Panc1 (cell line): ENCODE measurements around the gene MAK. TPM values are rescaled to one million over a fixed set of nuclear protein-coding genes. Genes with fewer than 3 reads are reported as not detected.

Experiments used
- ATAC-seq: fragments of 200-7000 bp; cut with Tn5 transposase; 2 replicates; pipeline ENCODE4 v1.9.1; 2020; ENCODE audit warnings: mild to moderate bottlenecking, moderate library complexity
- BruUV-seq: library from RNA; stranded (reverse); fragments of 400-500 nt; replicated peaks from 2 replicates; lab custom pipeline; 2021; lab: Mats Ljungman, UMichigan
- CTCF ChIA-PET: fragments of 300-600 bp; sonication (Branson Sonifier 250); formaldehyde crosslinking; loops from one replicate; lab custom pipeline; 2022; ENCODE audit warnings: antibody characterized with exemption; lab: Charles Lee
- POLR2A ChIA-PET: fragments of 300-600 bp; sonication (Branson Sonifier 250); formaldehyde crosslinking; loops from one replicate; lab custom pipeline; 2022; ENCODE audit warnings: antibody characterized with exemption; lab: Charles Lee
- DNase-seq: peaks from one replicate; pipeline ENCODE4 v3.0.0-alpha.2; 2010; ENCODE audit warnings: low read depth, low spot score
- H3K27ac ChIP-seq: 2 replicates; pipeline ENCODE4 v1.5.1; 2011; ENCODE audit warnings: mild to moderate bottlenecking, low read length, inconsistent platforms
- H3K27me3 ChIP-seq: fragments of 200-500 bp; sonication (Bioruptor generic); 2 replicates; pipeline ENCODE4 v1.6.0; 2014; ENCODE audit warnings: low read length, inconsistent platforms; ENCODE audit not compliant: control insufficient read depth, insufficient read depth
- H3K36me3 ChIP-seq: fragments of 200-500 bp; sonication (Bioruptor generic); 2 replicates; pipeline ENCODE4 v1.5.1; 2014; ENCODE audit warnings: inconsistent platforms, mild to moderate bottlenecking, low read length, moderate library complexity; ENCODE audit not compliant: control insufficient read depth, insufficient read depth
- H3K4me1 ChIP-seq: 2 replicates; pipeline ENCODE4 v1.5.1; 2011; ENCODE audit warnings: inconsistent platforms, mild to moderate bottlenecking, low read length, moderate library complexity; ENCODE audit not compliant: control insufficient read depth, insufficient read depth
- H3K4me3 ChIP-seq, 2 experiments: 2 replicates each; pipeline ENCODE4 v1.5.1; 2011 to 2012; ENCODE audit warnings: low read depth in 2 of 2, low read length in 2 of 2, mild to moderate bottlenecking in 2 of 2, inconsistent platforms in 1 of 2, moderate library complexity in 1 of 2
- H3K9me3 ChIP-seq: fragments of 200-500 bp; sonication (Bioruptor generic); 2 replicates; pipeline ENCODE4 v1.5.1; 2014; ENCODE audit warnings: low read depth, mild to moderate bottlenecking, inconsistent platforms, low read length, moderate library complexity; ENCODE audit not compliant: control insufficient read depth, insufficient read depth
- CTCF ChIP-seq: fragments of 450-650 bp; IDR thresholded peaks from 2 replicates; pipeline ENCODE4 v1.5.1; 2017; ENCODE audit warnings: mild to moderate bottlenecking
- POLR2AphosphoS5 ChIP-seq: IDR thresholded peaks from 2 replicates; pipeline ENCODE4 v1.6.1; 2012; ENCODE audit warnings: mild to moderate bottlenecking, low read depth, low read length, moderate library complexity
- REST ChIP-seq, 2 experiments: IDR thresholded peaks; 2 replicates each; pipeline ENCODE4 v1.6.1; 2011 to 2012; ENCODE audit warnings: low read depth in 2 of 2, control low read depth in 1 of 2, low read length in 1 of 2, mild to moderate bottlenecking in 1 of 2, moderate library complexity in 1 of 2; ENCODE audit not compliant: insufficient read depth in 1 of 2
- SIN3A ChIP-seq: IDR thresholded peaks from 2 replicates; pipeline ENCODE4 v1.6.1; 2012; ENCODE audit warnings: low read depth, mild to moderate bottlenecking, low read length, moderate library complexity, borderline replicate concordance; ENCODE audit not compliant: insufficient read depth
- TCF7L2 ChIP-seq: IDR thresholded peaks from 2 replicates; pipeline ENCODE4 v1.6.1; 2011; ENCODE audit warnings: mild to moderate bottlenecking, low read depth, low read length, inconsistent platforms
- in situ Hi-C: cut with HindIII; loops from 2 replicates; pipeline ENCODE4 v1.10.0; 2016; ENCODE audit warnings: low sequenced_read_pairs, low pct_unique_long_range_greater_than_20kb
- intact Hi-C: fragments of 100-400 bp; cut with micrococcal nuclease; formaldehyde crosslinking; loops from one replicate; pipeline ENCODE4 v1.10.0; 2022; ENCODE audit not compliant: unreplicated experiment
- total RNA-seq: library from RNA; stranded (reverse); gene quantifications from one replicate; pipeline ENCODE4 v1.2.1, GENCODE V29; 2021; ENCODE audit not compliant: unreplicated experiment

Gene MAK
- total RNA-seq, 1 experiment from 2014 or later, result 0.21 TPM

DNA sequence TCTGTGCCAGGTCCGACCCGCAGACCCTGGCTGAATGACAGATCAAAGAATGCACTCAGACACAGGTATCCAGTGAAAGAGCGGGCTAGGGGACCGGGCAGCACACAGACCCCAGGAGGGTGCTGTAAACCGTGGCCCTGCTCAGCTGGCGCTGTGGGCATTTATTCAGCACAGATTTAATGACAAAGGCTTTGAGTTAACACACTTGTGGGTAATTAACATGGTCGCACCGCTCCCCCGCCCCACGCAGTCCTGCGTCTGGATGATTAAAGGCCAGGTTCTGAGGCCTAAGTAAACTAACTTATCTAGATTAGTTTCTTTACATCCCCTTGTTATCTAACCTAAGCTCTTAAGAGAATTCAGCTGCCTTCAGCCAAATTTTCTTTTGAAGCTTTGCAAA lies 3.5 kb downstream of the MAK start:
- H3K9me3 ChIP-seq, result no peaks in the 10 kb centered on the region
- TF ChIP-seq POLR2AphosphoS5 (no peak), REST (IDR thresholded peaks at IDR 0.05; ENCODE audit: insufficient read depth in 1 of 2, low read depth in 2 of 2, low read length in 1 of 2) (no peak)
- intact Hi-C loops (no loop called here), in situ Hi-C loops (no loop called here)
- no peak overlapping the region for H3K4me3 ChIP-seq
- DNase-seq (no peak), ATAC-seq (no peak)
- no peaks in the 10 kb centered on the region for H3K36me3 ChIP-seq
- no peaks in the 10 kb centered on the region for H3K27me3 ChIP-seq
- H3K4me1 ChIP-seq, result peaks cover 4% of the 10 kb centered on the region; the same call in 1 of the 2 replicates
- no TSS peak for BruUV-seq
- H3K27ac ChIP-seq, result no peak overlapping the region
- POLR2A ChIA-PET, result interaction anchor here (0.7 kb wide), 1 partner anchor 12 kb away, joined by 3 read pairs; no protein-coding TSS in a partner anchor
- CTCF ChIA-PET, result no interaction called here

GRCh38 chr6:10831609-10832008 lies 6.7 kb downstream of the MAK start:
- no TSS peak for BruUV-seq
- in situ Hi-C loops, result no loop called here
- no peaks in the 10 kb centered on the region for H3K4me1 ChIP-seq
- CTCF ChIA-PET, result no interaction called here
- H3K9me3 ChIP-seq, result no peaks in the 10 kb centered on the region
- no peak for TF ChIP-seq POLR2AphosphoS5
- TF ChIP-seq REST (IDR thresholded peaks at IDR 0.05; ENCODE audit: insufficient read depth in 1 of 2, low read depth in 2 of 2, low read length in 1 of 2), result no peak
- no peak for TF ChIP-seq CTCF
- TF ChIP-seq TCF7L2, result no peak
- no peak for TF ChIP-seq SIN3A
- H3K27me3 ChIP-seq, result no peaks in the 10 kb centered on the region
- intact Hi-C loops, result no loop called here
- DNase-seq, result no peak
- no peak overlapping the region for H3K4me3 ChIP-seq
- no peaks in the 10 kb centered on the region for H3K36me3 ChIP-seq
- POLR2A ChIA-PET, result no interaction called here
- no peak overlapping the region for H3K27ac ChIP-seq
- no peak for ATAC-seq
